GM10266 (cell line): Measurements from ENCODE around the gene ELK3.

ENCODE experiments used
- DNase-seq: peaks from one replicate; pipeline ENCODE4 v3.0.0; 2012; ENCODE audit errors: extremely low spot score
- TF ChIP-seq, protein P1 (sequence below): IDR thresholded peaks from 2 replicates; pipeline ENCODE4 v1.5.1; 2012; ENCODE audit warnings: mild to moderate bottlenecking, low read depth; ENCODE audit not compliant: control insufficient read depth, insufficient read depth; ENCODE audit errors: missing control alignments

Gene ELK3

GRCh38 chr12:96223411-96224218, 29.4 kb downstream of the ELK3 start:
- DNase-seq: no peak
- TF ChIP-seq, protein P1, sequence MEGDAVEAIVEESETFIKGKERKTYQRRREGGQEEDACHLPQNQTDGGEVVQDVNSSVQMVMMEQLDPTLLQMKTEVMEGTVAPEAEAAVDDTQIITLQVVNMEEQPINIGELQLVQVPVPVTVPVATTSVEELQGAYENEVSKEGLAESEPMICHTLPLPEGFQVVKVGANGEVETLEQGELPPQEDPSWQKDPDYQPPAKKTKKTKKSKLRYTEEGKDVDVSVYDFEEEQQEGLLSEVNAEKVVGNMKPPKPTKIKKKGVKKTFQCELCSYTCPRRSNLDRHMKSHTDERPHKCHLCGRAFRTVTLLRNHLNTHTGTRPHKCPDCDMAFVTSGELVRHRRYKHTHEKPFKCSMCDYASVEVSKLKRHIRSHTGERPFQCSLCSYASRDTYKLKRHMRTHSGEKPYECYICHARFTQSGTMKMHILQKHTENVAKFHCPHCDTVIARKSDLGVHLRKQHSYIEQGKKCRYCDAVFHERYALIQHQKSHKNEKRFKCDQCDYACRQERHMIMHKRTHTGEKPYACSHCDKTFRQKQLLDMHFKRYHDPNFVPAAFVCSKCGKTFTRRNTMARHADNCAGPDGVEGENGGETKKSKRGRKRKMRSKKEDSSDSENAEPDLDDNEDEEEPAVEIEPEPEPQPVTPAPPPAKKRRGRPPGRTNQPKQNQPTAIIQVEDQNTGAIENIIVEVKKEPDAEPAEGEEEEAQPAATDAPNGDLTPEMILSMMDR: no peak

GRCh38 chr12:96224219-96224615, 30.0 kb downstream of the ELK3 start:
- TF ChIP-seq, protein P1: no peak

GRCh38 chr12:96225044-96225855, 31.1 kb downstream of the ELK3 start:
- no peak for DNase-seq
- TF ChIP-seq, protein P1: no peak

More at GRCh38 chr12:96224219-96224615, 30.0 kb downstream of the ELK3 start:
- DNase-seq: no peak

- TF ChIP-seq, protein P1: no peak
- DNase-seq: no peak
Measured at GRCh38 chr12:96225994-96226399, 31.8 kb downstream of the ELK3 start.

DNA sequence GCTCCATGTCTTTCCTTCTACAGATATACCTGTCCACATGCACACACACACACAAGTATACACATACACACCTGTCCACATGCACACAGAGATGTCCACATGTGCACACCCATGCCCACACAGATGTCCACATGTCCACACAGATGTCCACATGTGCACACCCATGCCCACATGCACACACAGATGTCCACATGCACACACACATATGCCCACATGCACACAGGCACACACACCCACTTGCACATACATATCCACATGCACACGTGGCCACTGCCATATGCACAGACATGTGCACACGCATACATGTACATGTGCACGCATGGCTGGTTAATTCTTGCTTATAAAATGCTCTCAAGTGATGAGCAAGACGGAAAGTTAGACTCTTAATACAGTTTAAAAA, 32.2 kb downstream of the ELK3 start:
- TF ChIP-seq, protein P1: no peak

GRCh38 chr12:96226801-96227348, 32.7 kb downstream of the ELK3 start:
- no peak for DNase-seq
- TF ChIP-seq, protein P1: no peak

More for the DNA sequence above, 32.2 kb downstream of the ELK3 start:
- no peak for DNase-seq
